HG03442 (cell line): Measurements from ENCODE around the gene SLC44A1.

Experiments used
- ATAC-seq: cut with Tn5 transposase; IDR thresholded peaks from one replicate; pipeline ENCODE4 v1.9.1; 2021; ENCODE audit warnings: mild to moderate bottlenecking, moderate library complexity; ENCODE audit not compliant: unreplicated experiment

The SLC44A1 gene

DNA sequence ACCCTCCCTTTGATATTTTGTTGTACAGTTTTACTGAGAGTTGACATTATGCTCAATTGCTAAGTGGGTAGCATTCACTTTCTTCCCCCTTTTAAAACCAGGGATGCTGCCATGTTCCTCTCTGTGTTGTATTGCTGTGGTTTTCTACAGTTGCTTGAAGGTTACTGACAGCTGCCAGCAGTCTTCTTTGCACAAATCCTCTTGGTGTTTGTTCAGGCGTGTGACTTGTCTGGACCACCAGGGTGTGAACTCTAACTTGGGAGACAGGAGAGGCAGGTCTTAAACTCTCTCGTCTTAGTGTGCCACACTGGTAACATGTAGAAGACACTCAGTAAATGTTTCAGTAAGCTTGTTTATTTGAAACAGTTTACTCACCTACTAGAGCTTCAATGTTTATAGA lies 25.1 kb downstream of the SLC44A1 start:
- ATAC-seq: no peak

GRCh38 chr9:105270711-105271110 lies 26.3 kb downstream of the SLC44A1 start:
- ATAC-seq: no peak

GRCh38 chr9:105273731-105274130 lies 29.3 kb downstream of the SLC44A1 start:
- no peak for ATAC-seq

DNA sequence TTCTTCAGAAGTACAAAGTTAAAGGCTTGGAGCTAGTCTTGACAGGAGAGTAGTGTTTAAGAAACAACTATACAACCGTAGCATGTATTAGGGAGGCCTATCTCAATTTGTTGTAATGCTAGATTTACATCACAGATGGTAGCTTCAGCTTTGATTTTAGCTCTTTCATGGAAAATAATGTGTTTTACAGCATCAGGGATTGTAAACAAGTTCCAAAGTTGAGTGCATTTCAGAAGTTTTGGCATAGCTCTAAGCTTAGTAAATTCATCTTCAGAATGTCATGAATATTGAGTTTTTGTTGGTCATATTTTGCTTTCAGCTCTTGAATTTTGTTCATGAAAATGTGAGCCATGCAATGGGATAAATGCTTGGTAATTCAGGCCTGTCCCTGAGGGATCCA lies 30.7 kb downstream of the SLC44A1 start:
- no peak for ATAC-seq

- no peak for ATAC-seq
These were observed 31.5 kb downstream of the SLC44A1 start for GRCh38 chr9:105275938-105276337.

GRCh38 chr9:105278751-105279150 lies 34.3 kb downstream of the SLC44A1 start:
- ATAC-seq: no peak

DNA sequence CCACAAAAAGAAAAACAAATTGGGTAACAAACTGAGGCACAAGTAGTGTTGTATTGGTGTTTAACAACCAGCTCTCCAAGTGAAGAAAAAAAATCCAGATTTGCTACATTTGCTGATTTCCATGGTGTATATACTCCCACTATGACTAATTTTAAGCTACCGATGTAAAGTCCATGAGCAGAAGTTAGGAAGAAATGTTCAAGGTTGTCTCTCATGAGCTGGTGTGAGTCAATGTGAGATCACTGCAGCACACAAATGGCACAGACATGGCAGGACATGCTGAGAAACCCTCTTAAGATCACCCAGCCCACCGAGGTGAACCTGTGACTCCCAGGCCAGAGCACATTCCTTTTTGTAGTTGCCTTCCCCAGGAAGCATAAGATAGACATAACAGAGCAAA lies 36.2 kb downstream of the SLC44A1 start:
- no peak for ATAC-seq

DNA sequence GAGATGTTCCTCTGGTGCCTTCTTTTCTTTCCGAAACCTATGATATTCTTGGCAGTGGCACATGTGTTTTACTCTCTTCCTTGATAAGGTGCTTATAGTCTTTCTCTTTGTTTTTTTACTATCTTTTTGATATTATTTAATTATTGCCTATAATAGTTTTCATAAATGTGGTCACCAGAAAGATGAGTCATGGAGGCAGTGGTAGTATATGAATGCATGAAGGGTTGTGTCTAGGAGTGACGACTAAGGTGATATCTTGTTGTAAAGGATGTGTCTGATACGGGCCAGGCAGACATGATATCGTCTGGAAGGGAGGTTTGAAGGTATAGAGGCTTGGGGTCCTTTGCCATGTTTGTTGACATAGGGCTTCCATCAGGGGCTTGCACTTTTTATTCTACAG lies 36.8 kb downstream of the SLC44A1 start:
- ATAC-seq: no peak

DNA sequence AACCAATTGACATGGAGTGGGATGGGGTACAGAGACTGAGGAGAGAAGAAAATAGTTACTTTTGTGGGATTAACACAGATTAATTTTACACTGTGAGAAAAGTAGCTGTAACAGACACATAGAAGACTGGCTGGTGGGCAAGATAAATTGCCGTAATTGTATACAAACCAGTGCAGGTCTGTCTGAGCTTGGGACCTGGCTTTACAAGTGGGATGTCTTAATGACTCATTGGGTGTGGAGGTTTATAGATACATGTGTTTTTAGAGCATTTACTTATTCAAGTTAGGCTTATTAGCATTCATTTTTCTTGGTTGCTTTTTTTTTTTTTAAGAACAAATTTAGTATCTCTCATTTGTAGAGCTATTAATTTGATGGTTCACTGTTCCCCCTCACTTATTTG lies 37.5 kb downstream of the SLC44A1 start:
- no peak for ATAC-seq

DNA sequence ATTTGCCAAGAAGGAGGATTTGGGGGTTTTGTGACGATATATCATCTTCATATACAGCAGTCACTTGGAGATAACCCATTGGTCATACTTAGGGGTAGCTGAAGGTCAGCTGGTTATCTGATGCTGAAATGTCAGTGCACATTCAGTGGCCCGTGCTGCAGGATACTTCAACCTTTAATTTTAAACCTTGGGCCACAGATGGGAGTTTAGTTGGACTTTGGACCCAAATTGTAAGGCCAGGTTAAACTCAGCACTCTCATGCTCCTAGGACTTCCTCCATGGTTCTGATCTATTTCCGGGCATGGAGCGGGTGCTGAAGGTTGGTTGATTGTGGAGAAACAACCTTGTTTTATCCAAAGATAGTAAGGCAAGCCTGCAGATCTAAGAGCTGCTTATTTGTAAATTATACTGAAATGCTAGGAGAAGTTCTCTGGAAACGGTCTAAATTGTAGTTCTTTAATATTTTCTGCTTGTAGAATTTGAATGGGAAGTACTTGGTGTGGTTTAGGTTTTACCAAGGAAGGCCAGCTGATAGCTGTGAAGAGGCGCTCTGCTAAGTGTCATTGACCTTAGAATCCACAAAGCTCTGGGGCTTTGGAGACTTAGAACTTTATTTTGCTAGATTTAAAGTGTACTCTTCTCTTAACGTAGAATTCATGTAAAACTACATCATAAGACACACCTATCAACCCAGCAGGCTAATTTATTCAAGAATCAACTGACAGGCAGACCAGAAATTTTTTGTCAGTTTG lies 38.6 kb downstream of the SLC44A1 start:
- no peak for ATAC-seq

GRCh38 chr9:105283795-105284194 lies 39.3 kb downstream of the SLC44A1 start:
- ATAC-seq: no peak

DNA sequence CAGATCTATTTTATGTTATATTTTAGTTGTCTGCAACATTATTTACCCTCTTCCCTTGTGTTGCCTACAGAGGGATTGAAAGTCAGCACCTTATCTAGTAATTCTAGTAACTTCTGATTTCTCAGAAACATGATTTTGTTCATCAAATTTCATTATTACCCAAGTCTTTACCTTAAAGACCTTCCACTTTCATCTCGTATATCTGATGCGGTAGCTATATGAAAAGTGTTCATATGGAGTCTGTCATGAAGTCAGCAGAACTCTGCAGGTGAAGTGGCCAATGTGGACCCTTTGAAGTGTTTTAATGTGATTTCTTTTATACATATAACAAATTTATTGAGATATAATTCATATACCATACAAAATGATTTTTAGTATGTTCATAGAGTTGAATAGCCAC lies 40.0 kb downstream of the SLC44A1 start:
- ATAC-seq: no peak

DNA sequence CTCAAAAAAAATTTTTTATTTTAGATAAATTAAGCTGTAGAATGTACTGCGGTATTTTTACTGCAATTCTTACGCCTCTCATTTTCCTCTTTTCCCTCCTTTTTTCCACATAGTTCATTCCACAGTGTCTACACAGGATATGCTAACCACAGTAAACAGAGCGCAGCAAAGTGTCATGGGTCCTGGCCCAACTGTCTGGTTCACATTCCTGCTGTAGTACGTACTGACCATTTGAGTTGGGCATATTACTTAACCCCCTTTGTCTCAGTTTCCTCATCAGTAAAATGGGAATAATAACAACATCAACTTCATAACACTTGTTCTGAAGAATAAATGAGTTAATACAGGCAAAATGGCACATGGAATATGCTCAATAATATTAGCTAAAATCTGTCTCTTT lies 41.6 kb downstream of the SLC44A1 start:
- no peak for ATAC-seq

GRCh38 chr9:105289305-105289704 lies 44.9 kb downstream of the SLC44A1 start:
- ATAC-seq: no peak

DNA sequence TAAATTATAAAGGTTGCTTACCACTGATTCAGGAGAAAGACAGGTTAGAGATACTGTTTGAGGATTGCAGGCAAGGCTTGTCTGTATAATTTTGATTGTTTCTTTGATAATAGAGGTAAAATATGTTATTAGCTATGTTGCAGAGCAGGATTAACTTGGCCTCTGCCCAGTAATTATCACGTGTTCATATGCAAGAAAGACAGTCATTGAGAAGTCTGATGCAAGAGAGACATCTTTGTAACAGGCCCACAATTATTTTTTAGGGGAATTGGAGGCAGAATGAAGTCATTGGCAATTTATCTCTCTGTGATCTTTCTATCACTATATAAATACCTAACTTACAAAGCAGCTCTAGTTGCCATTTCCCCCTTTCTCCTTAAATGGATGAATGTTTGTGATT lies 46.0 kb downstream of the SLC44A1 start:
- no peak for ATAC-seq

DNA sequence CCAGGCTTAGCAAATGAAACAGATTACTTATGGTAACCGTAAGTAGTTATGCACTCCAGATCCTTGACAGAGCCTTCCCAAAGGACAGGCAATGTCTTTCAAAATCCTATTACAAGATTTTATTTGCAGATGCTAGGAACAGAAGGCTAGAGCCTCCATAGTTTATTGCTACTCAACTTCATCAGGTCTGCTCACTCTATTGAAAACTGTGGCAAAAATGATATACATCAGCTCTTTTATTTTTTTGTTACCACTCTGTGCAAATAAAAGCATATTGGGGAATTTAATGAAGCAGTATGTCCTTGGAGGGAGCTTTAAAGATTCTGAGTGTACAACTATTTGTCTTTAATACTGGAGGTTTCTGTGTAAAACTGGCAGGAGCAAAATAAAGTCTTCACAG lies 46.5 kb downstream of the SLC44A1 start:
- ATAC-seq: no peak

- no peak for ATAC-seq
These were observed 47.0 kb downstream of the SLC44A1 start for GRCh38 chr9:105291422-105291859.

DNA sequence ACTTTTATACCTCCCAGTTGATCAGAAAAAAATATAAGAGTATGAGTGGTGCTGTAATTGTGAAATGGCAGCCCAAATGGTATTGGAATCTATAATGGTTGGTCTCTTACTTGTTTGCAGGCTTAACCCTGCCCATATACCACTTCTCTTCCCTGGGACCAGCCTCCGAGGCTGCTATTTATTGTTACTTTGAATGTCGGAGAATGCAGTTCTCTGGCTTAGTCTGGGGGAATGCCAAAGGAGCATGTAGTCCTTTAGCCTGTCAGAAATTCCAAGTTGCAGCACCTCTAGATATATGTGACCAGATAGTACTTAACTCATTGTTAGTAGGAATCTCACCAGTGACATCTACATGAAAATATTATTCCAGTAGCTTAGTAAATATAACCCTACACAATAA lies 47.5 kb downstream of the SLC44A1 start:
- no peak for ATAC-seq

DNA sequence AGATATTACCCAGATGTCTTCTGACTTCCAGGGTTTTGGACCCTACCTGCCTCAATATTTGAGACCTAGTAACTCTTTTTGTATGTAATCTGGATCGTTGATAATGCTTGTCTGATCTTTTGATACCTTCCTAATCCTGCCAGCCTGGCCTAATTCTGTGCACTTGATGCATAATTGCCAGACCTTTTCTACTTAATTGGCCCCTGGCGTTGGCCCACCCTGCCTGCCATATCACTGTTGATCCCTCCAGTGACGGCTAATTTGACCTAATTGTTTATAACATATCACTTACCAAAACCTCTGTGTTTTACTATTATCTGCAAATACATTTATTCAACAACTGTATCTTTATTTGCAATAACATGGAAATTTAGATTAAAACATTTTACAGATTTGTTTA lies 49.0 kb downstream of the SLC44A1 start:
- no peak for ATAC-seq

- ATAC-seq: no peak
These were observed 50.7 kb downstream of the SLC44A1 start for GRCh38 chr9:105295201-105295550.

DNA sequence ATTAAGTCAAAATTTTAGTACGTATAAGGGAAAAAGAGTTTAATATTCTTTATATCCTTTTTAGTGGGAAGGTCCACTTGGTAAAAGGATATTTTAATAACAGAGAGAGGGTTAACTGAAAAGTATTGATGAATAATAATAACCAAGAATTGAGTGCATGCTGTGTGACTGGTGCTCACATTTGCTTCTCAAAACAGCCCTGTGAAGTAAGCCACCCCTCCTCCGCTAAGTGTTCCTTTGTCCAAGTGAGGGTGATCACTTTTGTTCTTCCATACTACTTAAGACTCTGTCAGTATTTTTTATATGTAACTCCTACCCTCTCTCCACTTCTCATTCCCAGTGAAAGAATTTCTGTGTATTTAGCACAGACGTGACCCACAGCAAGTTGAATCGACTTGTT lies 51.5 kb downstream of the SLC44A1 start:
- ATAC-seq: no peak

- no peak for ATAC-seq
These were observed 52.0 kb downstream of the SLC44A1 start for GRCh38 chr9:105296445-105296844.

DNA sequence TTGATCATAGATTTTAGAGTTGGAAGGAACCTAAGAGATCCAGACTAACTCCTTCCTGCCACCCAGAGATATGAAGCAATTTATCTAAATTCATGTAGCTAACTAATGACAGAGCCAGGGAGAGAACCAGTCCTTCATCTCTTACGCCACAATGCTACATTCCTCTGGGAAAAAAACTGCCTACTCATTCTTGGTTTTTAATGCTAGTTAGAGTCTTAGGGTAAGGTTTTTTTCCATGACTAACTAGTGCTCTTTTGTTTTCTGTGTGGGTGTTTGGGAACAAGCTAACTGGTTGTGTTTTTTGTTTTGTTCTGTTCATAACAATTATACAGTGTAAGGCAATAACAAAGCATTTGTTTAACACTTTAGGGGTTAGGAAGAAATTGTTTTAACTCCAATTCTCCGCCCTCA lies 52.4 kb downstream of the SLC44A1 start:
- ATAC-seq: no peak
